Measurements from ENCODE around the gene TSPAN18.

GRCh38 chr11:44861849-44862557 lies 135.2 kb downstream of the TSPAN18 start:
- TF ChIP-seq, protein P1, sequence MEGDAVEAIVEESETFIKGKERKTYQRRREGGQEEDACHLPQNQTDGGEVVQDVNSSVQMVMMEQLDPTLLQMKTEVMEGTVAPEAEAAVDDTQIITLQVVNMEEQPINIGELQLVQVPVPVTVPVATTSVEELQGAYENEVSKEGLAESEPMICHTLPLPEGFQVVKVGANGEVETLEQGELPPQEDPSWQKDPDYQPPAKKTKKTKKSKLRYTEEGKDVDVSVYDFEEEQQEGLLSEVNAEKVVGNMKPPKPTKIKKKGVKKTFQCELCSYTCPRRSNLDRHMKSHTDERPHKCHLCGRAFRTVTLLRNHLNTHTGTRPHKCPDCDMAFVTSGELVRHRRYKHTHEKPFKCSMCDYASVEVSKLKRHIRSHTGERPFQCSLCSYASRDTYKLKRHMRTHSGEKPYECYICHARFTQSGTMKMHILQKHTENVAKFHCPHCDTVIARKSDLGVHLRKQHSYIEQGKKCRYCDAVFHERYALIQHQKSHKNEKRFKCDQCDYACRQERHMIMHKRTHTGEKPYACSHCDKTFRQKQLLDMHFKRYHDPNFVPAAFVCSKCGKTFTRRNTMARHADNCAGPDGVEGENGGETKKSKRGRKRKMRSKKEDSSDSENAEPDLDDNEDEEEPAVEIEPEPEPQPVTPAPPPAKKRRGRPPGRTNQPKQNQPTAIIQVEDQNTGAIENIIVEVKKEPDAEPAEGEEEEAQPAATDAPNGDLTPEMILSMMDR (conservative IDR thresholded peaks at IDR 0.05; ENCODE audit: low read length) = no peak
- no peak for TF ChIP-seq EZH2phosphoT487 (IDR thresholded peaks at IDR 0.05; ENCODE audit: borderline replicate concordance, low read depth, low read length)
